Kidney epithelial cell (primary cell): ENCODE measurements around the gene PHLDB1. TPM values are rescaled to one million over a fixed set of nuclear protein-coding genes. Genes with fewer than 3 reads are reported as not detected.

ENCODE experiments used
- DNase-seq: peaks from one replicate; pipeline ENCODE4 v3.0.0-alpha.2; 2010; ENCODE audit warnings: low read depth
- H3K27me3 ChIP-seq: 2 replicates; pipeline ENCODE4 v1.6.0; 2011; ENCODE audit warnings: low read length; ENCODE audit not compliant: control insufficient read depth, insufficient read depth
- H3K36me3 ChIP-seq: 2 replicates; pipeline ENCODE4 v1.5.1; 2011; ENCODE audit warnings: low read length; ENCODE audit not compliant: control insufficient read depth, insufficient read depth
- H3K4me3 ChIP-seq: 2 replicates; pipeline ENCODE4 v1.5.1; 2011; ENCODE audit warnings: low read depth, mild to moderate bottlenecking, control low read depth, low read length
- CTCF ChIP-seq: IDR thresholded peaks from 2 replicates; pipeline ENCODE4 v1.5.1; 2011; ENCODE audit warnings: mild to moderate bottlenecking, moderate library complexity, low read length, control low read depth, inconsistent platforms; ENCODE audit not compliant: insufficient read depth, poor library complexity, severe bottlenecking
- total RNA-seq: library from RNA; depleted of rRNA; stranded (reverse); fragments of >200 nt; gene quantifications from 2 replicates; pipeline ENCODE4 v1.2.3, GENCODE V29; 2015

Gene PHLDB1
- total RNA-seq, 1 donor from 2014 or later = 107 TPM

GRCh38 chr11:118604566-118604965, 2.8 kb upstream of the PHLDB1 start:
- peaks cover 1% of the 10 kb centered on the region for H3K36me3 ChIP-seq
- TF ChIP-seq CTCF = no peak
- no peak for DNase-seq
- H3K4me3 ChIP-seq = no peak overlapping the region
- H3K27me3 ChIP-seq = no peaks in the 10 kb centered on the region

- Histone ChIP-seq H3K4me3 (no peak overlapping the region), H3K27me3 (no peaks in the 10 kb centered on the region), H3K36me3 (peaks cover 1% of the 10 kb centered on the region)
- DNase-seq = no peak
- TF ChIP-seq CTCF = no peak
Measured at GRCh38 chr11:118605116-118605867, 2.1 kb upstream of the PHLDB1 start.

DNA sequence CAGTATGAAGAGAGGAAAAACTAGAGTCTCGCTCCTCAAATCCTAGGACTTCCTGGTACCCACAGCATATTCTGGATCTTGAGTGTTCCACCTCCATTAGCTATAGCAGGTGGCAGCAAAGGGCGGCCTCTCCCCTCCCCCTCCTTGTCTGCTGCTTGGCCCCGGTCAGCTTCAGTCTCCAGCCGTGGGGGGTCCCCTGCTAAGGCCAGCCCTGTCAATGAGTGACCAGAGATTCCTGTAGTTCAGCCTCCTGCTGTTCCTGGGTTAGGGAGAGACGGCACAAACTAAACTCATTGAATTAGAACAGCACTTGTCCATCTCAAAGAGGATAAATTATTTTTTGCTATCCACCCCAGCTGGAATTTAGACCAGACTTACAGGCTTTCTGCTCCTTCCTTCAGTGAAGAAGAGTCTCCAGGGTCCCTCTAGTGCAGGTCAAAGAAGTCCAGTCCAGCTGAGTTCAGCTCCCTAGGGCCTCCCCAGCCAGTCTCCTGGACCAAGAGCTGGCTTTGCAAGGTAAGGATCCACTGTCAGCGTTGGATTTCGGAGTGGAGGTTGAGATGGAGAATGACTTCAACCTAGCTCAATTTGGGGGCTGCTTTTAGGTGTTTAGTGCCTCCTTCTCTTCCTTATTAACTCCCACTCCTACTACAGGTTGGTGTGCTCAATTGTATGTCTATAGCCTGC, 1.1 kb upstream of the PHLDB1 start:
- no peak for TF ChIP-seq CTCF
- no peak for DNase-seq

GRCh38 chr11:118606844-118607228, 579 bp upstream of the PHLDB1 start:
- DNase-seq = no peak
- Histone ChIP-seq H3K4me3 (peak overlapping the region; percentile 64), H3K36me3 (peaks cover 1% of the 10 kb centered on the region), H3K27me3 (no peaks in the 10 kb centered on the region)
- no peak for TF ChIP-seq CTCF

More for the DNA sequence above, 1.1 kb upstream of the PHLDB1 start:
- Histone ChIP-seq H3K36me3 (peaks cover 1% of the 10 kb centered on the region), H3K4me3 (peak overlapping the region; percentile 64), H3K27me3 (no peaks in the 10 kb centered on the region)

- Histone ChIP-seq H3K27me3 (no peaks in the 10 kb centered on the region), H3K36me3 (peaks cover 1% of the 10 kb centered on the region), H3K4me3 (peak overlapping the region; percentile 64)
- DNase-seq = no peak
- no peak for TF ChIP-seq CTCF
Measured at GRCh38 chr11:118608360-118609227, 1.2 kb downstream of the PHLDB1 start.
